Ovary (tissue), 3 donors: ENCODE results near the gene ADGRD1.

ENCODE experiments used
- CTCF ChIP-seq, 3 donors: fragments of 450-650 bp in 2 of 3; fragments of 200-600 bp in 1 of 3; IDR thresholded peaks; one replicate each; pipeline versions ENCODE4 v1.5.1 to v1.8.0; 2016 to 2022; ENCODE audit warnings: antibody characterized with exemption in 3 of 3, mild to moderate bottlenecking in 1 of 3
- POLR2A ChIP-seq: fragments of 450-650 bp; IDR thresholded peaks from one replicate; pipeline ENCODE4 v1.6.1; 2017; ENCODE audit warnings: antibody characterized with exemption, mild to moderate bottlenecking, moderate library complexity
- donor health status: DM: no; HTN: no; CAD: no.

- TF ChIP-seq CTCF (IDR thresholded peaks at IDR 0.05) (no peak), POLR2A (no peak)
These were observed 70.3 kb downstream of the ADGRD1 start for GRCh38 chr12:131024026-131024425.
